DMS53 treated with DMSO at 0.1 percent for 48 hours (cell line): Measurements from ENCODE around the gene HMGN2.
A peak's percentile ranks its signal among the peaks of the same experiment; 100 is the strongest.

Source experiments
- DNase-seq: peaks from one replicate; lab custom pipeline; 2025; ENCODE audit not compliant: unreplicated experiment; lab: John Stamatoyannopoulos, UW

Gene HMGN2

GRCh38 chr1:26472320-26472900 lies at the start of gene HMGN2:
HMGN2 (plus strand) TSS chr1:26472440; CDS start chr1:26472613, 173 bp downstream.
- peak; percentile 76 for DNase-seq

GRCh38 chr1:26429721-26430120 lies 42.5 kb upstream of the HMGN2 start:
- DNase-seq, result no peak

GRCh38 chr1:26431979-26432695 lies 40.1 kb upstream of the HMGN2 start, which contains the start of gene DHDDS:
DHDDS (plus strand) TSS chr1:26432321; CDS start chr1:26432946, 625 bp downstream.
- DNase-seq, result peak; percentile 92

- DNase-seq, result no peak
These were observed 39.4 kb upstream of the HMGN2 start for GRCh38 chr1:26432793-26433192.

- no peak for DNase-seq
These were observed 38.0 kb upstream of the HMGN2 start for GRCh38 chr1:26434161-26434752.

- no peak for DNase-seq
These were observed 34.2 kb upstream of the HMGN2 start for GRCh38 chr1:26438041-26438440.

- DNase-seq, result no peak
These were observed 32.0 kb upstream of the HMGN2 start for GRCh38 chr1:26440259-26440658.

- DNase-seq, result no peak
These were observed 22.4 kb upstream of the HMGN2 start for GRCh38 chr1:26449868-26450267.

GRCh38 chr1:26450908-26451307 lies 21.3 kb upstream of the HMGN2 start:
- no peak for DNase-seq

GRCh38 chr1:26452459-26453183 lies 19.6 kb upstream of the HMGN2 start:
- DNase-seq, result no peak

- no peak for DNase-seq
These were observed 13.1 kb upstream of the HMGN2 start for GRCh38 chr1:26459148-26459547.

GRCh38 chr1:26459573-26460031 lies 12.6 kb upstream of the HMGN2 start:
- no peak for DNase-seq

GRCh38 chr1:26468911-26469310 lies 3.3 kb upstream of the HMGN2 start:
- DNase-seq, result no peak

- DNase-seq, result no peak
These were observed 2.7 kb upstream of the HMGN2 start for GRCh38 chr1:26469558-26469957.

- DNase-seq, result peak; percentile 64
These were observed 1.3 kb upstream of the HMGN2 start for GRCh38 chr1:26470878-26471497.

GRCh38 chr1:26471498-26472319 lies 531 bp upstream of the HMGN2 start:
- peak; percentile 77 for DNase-seq

- peak; percentile 82 for DNase-seq
These were observed 933 bp downstream of the HMGN2 start for GRCh38 chr1:26472901-26473845.

GRCh38 chr1:26474818-26475217 lies 2.6 kb downstream of the HMGN2 start:
- DNase-seq, result no peak

GRCh38 chr1:26475989-26476388 lies 3.7 kb downstream of the HMGN2 start:
- DNase-seq, result no peak
